OCI-LY3 (cell line): ENCODE results near the gene RBBP8.

ENCODE experiments used
- H2AFZ ChIP-seq: fragments of 200-600, 300-600 bp; shearing (Covaris generic); 2 replicates; pipeline ENCODE4 v1.6.0; 2014; ENCODE audit warnings: antibody characterized with exemption, low read depth, low read length
- H3K27ac ChIP-seq: fragments of 200-600, 300-600 bp; sonication (generic); 2 replicates; pipeline ENCODE4 v1.5.1; 2014; ENCODE audit warnings: mild to moderate bottlenecking, low read length, moderate library complexity, mixed read lengths
- H3K27me3 ChIP-seq: fragments of 200-600, 300-600 bp; sonication (generic); 2 replicates; pipeline ENCODE4 v1.6.1; 2014; ENCODE audit warnings: low read depth, low read length, mixed read lengths
- H3K36me3 ChIP-seq: fragments of 200-600, 300-600 bp; sonication (generic); replicated peaks from 2 replicates; pipeline ENCODE3; 2014; ENCODE audit warnings: low read depth, low read length, mixed read lengths
- H3K4me1 ChIP-seq: fragments of 300-600, 200-600 bp; sonication (generic); 2 replicates; pipeline ENCODE4 v1.6.1; 2014; ENCODE audit warnings: low read length, mixed read lengths
- H3K4me2 ChIP-seq: fragments of 200-600, 300-600 bp; sonication (generic); 2 replicates; pipeline ENCODE4 v1.6.1; 2014; ENCODE audit warnings: low read length, mixed read lengths
- H3K4me3 ChIP-seq: fragments of 300-600, 200-600 bp; sonication (generic); 2 replicates; pipeline ENCODE4 v1.5.1; 2014; ENCODE audit warnings: antibody characterized with exemption, mild to moderate bottlenecking, low read length, moderate library complexity
- H3K79me2 ChIP-seq: fragments of 300-600, 200-600 bp; shearing (Covaris generic); 2 replicates; pipeline ENCODE4 v1.6.1; 2014; ENCODE audit warnings: mild to moderate bottlenecking, low read length, mixed read lengths
- H3K9ac ChIP-seq: fragments of 300-600, 200-600 bp; shearing (Covaris generic); 2 replicates; pipeline ENCODE4 v1.6.0; 2014; ENCODE audit warnings: mild to moderate bottlenecking, low read length, moderate library complexity
- H3K9me3 ChIP-seq: fragments of 200-600, 300-600 bp; shearing (Covaris generic); 2 replicates; pipeline ENCODE4 v1.6.1; 2014; ENCODE audit warnings: low read length, mixed read lengths; ENCODE audit not compliant: insufficient read depth
- H4K20me1 ChIP-seq: fragments of 200-600, 300-600 bp; sonication (generic); 2 replicates; pipeline ENCODE4 v1.6.1; 2016; ENCODE audit warnings: low read length, mixed read lengths; ENCODE audit not compliant: insufficient read depth
- EZH2phosphoT487 ChIP-seq: fragments of 200-600 bp; shearing (Covaris generic); IDR thresholded peaks from 2 replicates; pipeline ENCODE4 v1.6.1; 2018; ENCODE audit warnings: antibody characterized with exemption, mixed run types, low read depth
- TF ChIP-seq, protein P1 (sequence below): fragments of 200-600, 300-600 bp; sonication (generic); IDR thresholded peaks from 2 replicates; pipeline ENCODE4 v1.5.1; 2014; ENCODE audit warnings: antibody characterized with exemption, low read length, low read depth

RBBP8 gene

DNA sequence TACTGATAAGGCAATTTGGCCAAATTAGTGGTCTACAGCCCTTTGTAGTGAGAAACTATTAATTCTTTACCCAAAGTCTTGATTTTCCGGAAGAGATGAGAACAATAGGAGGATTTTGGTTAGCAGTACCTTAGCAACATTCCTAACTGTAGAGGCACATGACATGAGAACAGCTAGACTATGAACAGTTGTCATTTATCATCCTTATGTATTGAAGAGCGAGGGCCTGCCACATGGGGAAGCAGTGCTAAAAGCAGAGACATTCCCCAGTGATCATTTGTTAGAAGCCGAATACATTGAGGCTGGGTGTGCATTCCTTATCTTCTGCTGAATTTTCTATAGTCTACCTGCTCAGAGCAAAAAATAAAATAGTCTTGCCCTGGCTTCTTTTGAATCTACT, 65.2 kb downstream of the RBBP8 start:
- H3K27me3 ChIP-seq: no peaks in the 10 kb centered on the region
- peaks cover 31% of the 10 kb centered on the region for H3K36me3 ChIP-seq
- H2AFZ ChIP-seq: no peak overlapping the region
- H3K9me3 ChIP-seq: no peaks in the 10 kb centered on the region
- no peak overlapping the region for H3K4me2 ChIP-seq
- no peaks in the 10 kb centered on the region for H3K79me2 ChIP-seq
- H3K9ac ChIP-seq: no peak overlapping the region
- H3K4me1 ChIP-seq: no peaks in the 10 kb centered on the region
- H3K27ac ChIP-seq: no peak overlapping the region
- TF ChIP-seq, protein P1, sequence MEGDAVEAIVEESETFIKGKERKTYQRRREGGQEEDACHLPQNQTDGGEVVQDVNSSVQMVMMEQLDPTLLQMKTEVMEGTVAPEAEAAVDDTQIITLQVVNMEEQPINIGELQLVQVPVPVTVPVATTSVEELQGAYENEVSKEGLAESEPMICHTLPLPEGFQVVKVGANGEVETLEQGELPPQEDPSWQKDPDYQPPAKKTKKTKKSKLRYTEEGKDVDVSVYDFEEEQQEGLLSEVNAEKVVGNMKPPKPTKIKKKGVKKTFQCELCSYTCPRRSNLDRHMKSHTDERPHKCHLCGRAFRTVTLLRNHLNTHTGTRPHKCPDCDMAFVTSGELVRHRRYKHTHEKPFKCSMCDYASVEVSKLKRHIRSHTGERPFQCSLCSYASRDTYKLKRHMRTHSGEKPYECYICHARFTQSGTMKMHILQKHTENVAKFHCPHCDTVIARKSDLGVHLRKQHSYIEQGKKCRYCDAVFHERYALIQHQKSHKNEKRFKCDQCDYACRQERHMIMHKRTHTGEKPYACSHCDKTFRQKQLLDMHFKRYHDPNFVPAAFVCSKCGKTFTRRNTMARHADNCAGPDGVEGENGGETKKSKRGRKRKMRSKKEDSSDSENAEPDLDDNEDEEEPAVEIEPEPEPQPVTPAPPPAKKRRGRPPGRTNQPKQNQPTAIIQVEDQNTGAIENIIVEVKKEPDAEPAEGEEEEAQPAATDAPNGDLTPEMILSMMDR: no peak
- TF ChIP-seq EZH2phosphoT487: no peak
- H4K20me1 ChIP-seq: no peaks in the 10 kb centered on the region
- H3K4me3 ChIP-seq: no peak overlapping the region

DNA sequence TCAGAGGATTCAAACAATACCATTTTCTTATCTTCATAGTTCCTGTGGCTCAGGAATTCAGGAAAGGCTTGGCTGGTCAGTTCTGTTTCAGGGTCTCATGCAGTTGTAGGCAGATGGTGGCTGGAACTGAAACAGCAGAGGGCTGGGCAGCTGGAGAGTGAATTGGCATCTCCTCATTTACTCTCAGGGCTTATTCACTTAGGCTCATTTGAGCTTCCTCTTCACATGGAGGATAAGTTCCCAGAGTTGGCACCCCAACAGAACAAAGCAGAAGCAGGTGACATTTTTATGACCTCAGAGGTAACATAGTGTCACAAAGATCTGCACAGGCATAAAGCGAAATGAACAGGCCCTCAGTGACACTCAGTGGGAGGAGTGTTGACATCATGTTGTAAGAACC, 66.1 kb downstream of the RBBP8 start:
- Histone ChIP-seq H3K27me3 (no peaks in the 10 kb centered on the region), H3K36me3 (peaks cover 31% of the 10 kb centered on the region)

DNA sequence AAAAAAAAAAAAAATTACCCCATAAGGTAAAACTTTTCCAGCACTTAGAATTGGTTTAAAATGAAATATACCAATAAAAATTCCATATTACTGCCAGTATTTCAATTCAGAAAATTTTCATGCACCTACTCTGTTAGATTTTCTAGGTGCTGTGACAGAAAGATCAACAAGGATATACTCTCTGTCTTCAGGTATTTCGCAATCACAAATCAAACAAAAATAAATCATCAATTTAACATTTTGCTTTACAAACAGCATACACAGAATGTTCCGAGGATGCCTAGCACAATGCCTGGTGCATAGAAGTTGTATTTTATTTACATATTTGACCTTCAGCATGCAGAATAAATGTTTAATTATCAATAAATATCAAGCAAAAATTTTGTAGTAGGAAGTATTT, 66.5 kb downstream of the RBBP8 start:
- Histone ChIP-seq H3K4me2 (no peak overlapping the region), H3K9ac (no peak overlapping the region)
- TF ChIP-seq, protein P1: no peak
- TF ChIP-seq EZH2phosphoT487: no peak

More for the DNA sequence above, 66.1 kb downstream of the RBBP8 start:
- H3K79me2 ChIP-seq: no peaks in the 10 kb centered on the region
- H3K4me3 ChIP-seq: no peak overlapping the region
- no peak overlapping the region for H2AFZ ChIP-seq
- no peak overlapping the region for H3K4me2 ChIP-seq
- no peaks in the 10 kb centered on the region for H3K4me1 ChIP-seq
- no peaks in the 10 kb centered on the region for H4K20me1 ChIP-seq
- no peak for TF ChIP-seq EZH2phosphoT487
- TF ChIP-seq, protein P1: no peak
- no peaks in the 10 kb centered on the region for H3K9me3 ChIP-seq
- H3K9ac ChIP-seq: no peak overlapping the region
- H3K27ac ChIP-seq: no peak overlapping the region

DNA sequence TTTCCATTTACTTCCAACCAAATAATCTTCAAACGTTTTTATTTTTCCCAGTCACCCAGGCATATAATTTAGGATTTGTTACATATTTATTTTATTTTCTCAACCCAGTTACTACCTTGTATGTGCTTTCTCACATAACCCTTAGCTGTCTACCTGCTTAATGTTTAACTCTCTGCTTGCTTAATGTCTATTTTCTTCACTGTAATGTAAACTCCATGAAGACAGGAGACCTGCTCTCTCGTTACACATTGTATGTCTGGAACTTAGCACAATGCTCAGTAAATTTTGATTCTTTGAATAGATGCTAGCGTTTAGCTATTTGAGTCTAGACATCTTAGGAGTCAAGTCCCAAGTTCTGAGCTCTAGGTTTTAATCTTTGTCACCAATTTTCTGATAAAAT, 70.2 kb downstream of the RBBP8 start:
- Histone ChIP-seq H2AFZ (no peak overlapping the region), H3K36me3 (peaks cover 24% of the 10 kb centered on the region), H3K4me1 (no peaks in the 10 kb centered on the region), H3K27me3 (no peaks in the 10 kb centered on the region), H3K4me2 (no peak overlapping the region), H3K27ac (no peak overlapping the region), H3K9ac (no peak overlapping the region), H3K9me3 (no peaks in the 10 kb centered on the region), H4K20me1 (no peaks in the 10 kb centered on the region), H3K4me3 (no peak overlapping the region), H3K79me2 (no peaks in the 10 kb centered on the region)
- TF ChIP-seq, protein P1: no peak
- TF ChIP-seq EZH2phosphoT487: no peak

More for the DNA sequence above, 66.5 kb downstream of the RBBP8 start:
- Histone ChIP-seq H3K27ac (no peak overlapping the region), H3K27me3 (no peaks in the 10 kb centered on the region), H2AFZ (no peak overlapping the region), H3K9me3 (no peaks in the 10 kb centered on the region), H3K79me2 (no peaks in the 10 kb centered on the region), H3K36me3 (peaks cover 35% of the 10 kb centered on the region), H3K4me1 (no peaks in the 10 kb centered on the region), H3K4me3 (no peak overlapping the region), H4K20me1 (no peaks in the 10 kb centered on the region)
